ENCODE data around the gene ZIM2.

DNA sequence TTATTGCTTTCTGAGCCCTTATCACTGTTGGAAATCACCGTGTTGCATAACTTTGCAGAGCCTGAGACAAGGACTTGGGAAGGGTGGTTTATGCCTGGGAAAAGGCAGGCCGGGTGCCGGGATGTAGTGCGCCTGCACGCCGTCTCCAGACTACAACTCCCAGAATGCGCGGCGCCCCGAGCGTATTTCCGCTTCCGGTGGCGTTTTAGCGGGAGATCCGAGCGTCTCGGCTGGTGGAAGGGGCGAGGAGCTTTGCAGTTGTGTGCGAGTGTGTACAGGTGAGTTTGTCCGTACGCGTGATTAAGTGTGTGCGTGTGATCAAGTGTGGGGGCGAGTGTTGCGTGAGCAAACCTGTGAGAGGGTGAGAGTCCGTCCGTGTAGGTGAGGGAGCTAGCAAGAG, 75.4 kb downstream of the ZIM2 start:
- TF ChIP-seq, protein P1, sequence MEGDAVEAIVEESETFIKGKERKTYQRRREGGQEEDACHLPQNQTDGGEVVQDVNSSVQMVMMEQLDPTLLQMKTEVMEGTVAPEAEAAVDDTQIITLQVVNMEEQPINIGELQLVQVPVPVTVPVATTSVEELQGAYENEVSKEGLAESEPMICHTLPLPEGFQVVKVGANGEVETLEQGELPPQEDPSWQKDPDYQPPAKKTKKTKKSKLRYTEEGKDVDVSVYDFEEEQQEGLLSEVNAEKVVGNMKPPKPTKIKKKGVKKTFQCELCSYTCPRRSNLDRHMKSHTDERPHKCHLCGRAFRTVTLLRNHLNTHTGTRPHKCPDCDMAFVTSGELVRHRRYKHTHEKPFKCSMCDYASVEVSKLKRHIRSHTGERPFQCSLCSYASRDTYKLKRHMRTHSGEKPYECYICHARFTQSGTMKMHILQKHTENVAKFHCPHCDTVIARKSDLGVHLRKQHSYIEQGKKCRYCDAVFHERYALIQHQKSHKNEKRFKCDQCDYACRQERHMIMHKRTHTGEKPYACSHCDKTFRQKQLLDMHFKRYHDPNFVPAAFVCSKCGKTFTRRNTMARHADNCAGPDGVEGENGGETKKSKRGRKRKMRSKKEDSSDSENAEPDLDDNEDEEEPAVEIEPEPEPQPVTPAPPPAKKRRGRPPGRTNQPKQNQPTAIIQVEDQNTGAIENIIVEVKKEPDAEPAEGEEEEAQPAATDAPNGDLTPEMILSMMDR (IDR thresholded peaks at IDR 0.05; ENCODE audit: insufficient read depth, low read length, poor library complexity, severe bottlenecking) = no peak
- TF ChIP-seq EZH2phosphoT487 (conservative IDR thresholded peaks at IDR 0.05; ENCODE audit: low read length) = no peak
